Stimulated activated CD8-positive, alpha-beta memory T cell treated with anti-CD3 and anti-CD28 coated beads, Interleukin-12 subunit alpha, Interleukin-12 subunit beta, amount 100 ng/mL, for 24 hours (primary cell): ENCODE results near the gene TAF4.

ENCODE experiments used
- DNase-seq: peaks from one replicate; pipeline ENCODE4 v3.0.0-alpha.2; 2020; ENCODE audit errors: extremely low read depth

TAF4 gene

DNA sequence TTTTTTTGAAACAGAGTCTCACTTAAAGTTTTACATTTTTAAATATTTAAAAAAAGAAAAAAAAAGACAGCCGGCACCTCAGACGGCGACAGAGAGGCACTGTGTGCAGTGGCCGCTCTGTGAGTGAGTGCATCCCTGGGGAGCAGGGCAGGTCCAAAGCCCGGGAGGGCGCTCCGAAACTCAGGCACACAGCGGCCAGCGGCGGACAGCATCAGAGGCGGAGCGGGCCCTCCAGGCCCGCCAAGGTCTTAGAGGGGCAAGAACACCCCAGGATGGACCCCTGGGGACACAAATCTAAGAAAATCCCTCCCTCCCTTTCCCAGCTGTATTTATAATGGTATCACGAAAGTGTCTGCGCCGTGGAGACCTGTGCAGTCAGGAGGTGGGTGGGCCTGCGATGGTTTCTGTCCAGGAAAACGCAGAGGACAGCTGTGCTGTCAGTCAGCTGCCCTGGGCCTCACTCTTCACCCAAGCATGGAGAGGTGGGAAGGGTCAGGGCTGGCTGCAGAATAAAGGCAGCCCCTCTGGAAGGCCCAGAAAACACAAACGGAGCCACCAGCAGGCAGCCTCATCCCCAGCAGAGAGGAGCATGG, 43.8 kb downstream of the TAF4 start:
- no peak for DNase-seq

DNA sequence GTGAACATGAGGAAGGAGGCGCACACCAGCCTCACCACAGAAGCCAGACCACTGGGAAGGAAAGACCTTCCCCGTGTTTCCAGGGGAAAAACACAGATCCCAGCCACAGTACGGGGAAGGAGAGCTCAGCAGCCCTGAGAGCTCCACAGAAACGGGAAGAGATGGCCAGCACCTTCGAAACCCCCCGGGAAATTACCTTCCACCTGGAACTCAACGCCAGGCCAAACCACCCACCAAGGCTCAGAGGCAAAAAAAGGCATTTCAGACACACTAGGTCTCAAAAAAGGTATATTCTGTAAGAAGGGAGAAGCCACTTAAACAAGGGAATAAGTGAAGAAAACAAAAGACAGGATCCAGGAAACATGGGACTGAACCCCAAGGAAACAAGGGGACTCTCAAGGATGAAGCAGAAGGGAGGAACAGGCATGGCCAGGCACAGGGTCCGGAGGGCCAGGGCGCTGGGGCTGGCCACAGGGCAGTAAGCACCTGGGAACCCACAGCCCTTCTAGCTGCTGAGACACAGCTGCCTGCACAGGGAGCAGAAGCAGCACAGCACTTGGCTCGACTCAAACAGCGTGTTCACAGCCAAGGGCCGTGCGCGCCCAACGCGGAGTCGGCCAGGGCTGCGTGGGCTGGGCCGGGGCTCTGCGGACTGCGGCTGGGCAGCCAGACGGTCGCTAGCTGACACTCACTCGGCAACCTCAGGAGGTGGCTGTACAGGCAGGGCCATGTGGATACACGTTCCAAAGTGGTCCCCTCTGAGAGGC, 44.6 kb downstream of the TAF4 start:
- no peak for DNase-seq

DNA sequence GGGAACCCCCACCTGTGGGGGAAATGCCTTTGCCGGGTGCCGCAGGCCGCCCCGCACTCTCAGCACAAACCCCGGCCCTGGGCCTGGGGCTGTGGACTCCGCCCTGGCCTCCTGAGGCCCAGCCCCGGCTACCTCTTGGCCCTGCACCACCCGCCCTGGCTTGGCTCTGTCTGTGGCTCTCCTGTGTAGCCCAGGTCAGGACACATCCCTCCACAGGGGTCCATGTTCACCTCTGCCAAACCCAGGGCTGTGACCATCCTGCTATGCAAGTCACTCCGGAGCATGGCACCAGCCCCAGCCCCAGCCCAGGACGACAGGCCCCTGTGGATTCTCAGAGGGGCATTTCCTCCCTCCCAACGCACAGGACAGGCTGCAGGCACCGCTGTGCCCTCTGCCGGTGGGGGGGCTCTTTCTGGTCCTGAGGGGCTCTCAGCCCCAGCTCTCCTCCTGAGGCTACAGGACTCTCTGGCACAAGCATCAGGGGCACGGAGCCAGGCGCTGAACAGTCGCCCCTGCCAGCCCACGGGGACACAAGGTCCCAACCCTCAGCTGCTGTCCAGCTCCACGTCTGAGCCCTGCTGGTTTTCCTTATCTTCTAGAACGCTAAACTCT, 45.7 kb downstream of the TAF4 start:
- DNase-seq = no peak

DNA sequence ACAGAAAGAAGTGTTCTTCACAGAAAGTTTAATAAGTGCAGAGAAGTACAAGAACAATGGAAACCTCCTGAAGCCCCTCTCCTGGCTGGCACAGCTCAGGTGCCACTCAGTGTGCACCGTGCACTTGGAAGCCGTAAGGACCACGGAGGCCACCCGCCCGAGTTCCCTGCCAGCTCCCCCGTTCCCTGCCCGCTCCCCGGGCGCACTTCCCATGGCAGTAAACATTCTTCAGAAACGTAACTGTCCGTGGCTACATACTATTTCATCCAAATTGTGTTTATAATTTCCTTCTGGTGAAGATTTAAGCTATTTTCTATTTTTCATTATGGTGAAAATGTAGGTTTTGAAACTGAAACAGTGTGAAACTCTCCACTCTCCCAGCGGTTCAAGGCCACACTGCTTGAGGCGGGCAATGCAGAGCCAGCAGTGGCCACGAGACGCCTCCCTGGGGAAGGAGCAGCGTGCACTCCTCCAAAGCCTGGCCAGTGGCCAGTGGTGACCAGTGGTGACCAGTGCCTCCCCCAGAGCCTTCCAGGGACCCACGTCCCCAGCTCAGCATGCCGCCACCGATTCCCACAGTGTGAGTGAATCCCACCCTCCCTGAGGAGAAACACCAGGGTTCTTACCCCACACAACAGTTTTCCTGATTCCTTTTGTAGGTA, 46.4 kb downstream of the TAF4 start:
- no peak for DNase-seq

DNA sequence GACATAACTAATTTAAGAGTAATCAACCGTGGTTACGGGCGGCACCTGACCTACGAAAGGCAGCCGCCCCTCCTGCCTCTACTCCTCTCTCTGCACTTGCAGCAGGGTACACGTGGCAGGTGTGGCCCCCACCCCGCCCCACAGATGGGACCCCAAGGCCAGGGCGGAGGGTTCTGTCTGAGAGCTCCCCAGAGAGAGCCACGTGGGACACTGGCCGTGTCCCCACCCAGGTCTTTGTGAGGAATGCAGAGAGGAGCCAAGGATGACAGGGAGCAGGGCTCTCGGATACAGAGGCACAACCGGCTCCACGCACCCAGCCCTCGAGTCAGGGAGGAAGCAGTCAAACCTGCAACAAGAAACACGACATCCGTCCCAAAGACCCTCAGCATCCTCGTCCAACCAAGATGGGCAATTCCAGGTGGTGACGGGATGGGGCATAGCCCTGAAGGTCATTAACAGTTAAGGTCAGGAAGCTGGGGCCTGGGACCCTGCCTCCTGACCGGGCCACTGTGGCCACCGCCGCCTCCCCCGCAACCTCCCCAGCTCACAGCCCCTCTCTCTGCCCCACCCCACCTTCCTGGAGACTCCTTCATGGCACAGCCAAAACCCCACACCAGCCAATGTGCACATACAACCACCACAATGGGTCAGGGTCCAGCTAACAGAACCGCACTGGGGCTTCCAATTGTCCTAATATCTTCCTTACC, 47.1 kb downstream of the TAF4 start:
- no peak for DNase-seq

DNA sequence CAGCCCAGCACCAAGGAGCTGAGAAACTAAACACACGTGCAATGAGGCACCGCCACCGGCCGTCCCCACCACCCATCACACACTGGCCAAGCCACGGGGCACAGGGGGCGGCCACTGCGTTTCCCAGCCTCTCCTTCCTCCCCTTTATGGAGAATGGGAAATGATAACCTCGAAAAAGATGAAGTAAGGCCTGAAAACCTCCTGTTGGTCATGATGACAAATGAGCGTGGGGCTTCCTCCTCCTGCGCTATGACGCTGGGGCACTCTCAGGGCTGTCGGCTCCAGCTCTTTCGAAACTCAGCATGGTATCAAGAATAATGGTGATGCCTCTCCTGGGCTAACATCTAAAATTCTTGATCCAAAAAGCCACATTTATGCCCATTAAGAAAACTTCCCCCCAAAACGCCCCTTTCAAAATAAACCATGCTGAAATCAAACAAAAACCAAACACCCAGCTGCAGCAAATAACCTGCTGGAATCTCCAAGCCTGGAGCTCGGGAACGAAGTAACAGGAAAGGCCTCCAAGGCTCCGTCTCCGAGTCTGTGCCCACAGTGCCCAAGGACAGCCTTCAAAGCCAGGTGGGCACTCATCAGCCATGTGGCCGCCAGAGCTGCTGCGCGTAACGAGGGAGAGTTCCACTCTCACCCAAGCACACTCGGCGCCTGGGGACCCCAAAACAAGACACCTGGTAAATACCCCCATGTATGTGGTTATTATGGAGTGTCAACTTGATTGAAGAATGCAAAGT, 50.0 kb downstream of the TAF4 start:
- no peak for DNase-seq

DNA sequence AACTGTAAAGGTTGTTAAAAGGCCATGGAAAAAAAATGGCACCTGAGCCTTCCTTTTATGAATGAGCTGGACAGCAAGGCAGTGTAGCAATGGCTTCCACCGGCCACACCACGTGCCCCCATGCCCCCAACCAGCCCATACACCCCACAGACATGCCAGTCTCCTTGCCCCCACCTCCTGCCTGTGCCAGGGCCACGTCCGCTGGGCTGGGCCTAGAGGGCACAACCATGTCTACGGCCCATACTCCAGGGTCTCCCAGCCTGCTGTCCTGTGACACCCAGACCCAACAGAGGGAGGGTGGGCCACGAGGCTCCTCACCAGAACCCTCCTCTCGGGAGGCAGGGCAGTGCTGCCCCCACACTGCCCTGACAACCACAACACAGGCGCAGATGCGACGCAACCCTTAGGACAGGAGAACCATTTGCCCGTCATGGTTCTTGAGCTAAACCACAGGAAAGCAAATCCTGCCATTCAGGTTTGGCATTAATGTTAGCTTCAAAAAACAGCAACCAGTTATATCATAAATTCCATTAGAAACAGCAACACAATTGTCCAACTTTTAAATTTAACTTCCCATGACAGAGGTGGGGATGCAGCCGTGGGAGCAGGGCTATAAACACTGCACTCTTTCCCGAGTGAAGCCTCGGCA, 50.7 kb downstream of the TAF4 start:
- DNase-seq = no peak

DNA sequence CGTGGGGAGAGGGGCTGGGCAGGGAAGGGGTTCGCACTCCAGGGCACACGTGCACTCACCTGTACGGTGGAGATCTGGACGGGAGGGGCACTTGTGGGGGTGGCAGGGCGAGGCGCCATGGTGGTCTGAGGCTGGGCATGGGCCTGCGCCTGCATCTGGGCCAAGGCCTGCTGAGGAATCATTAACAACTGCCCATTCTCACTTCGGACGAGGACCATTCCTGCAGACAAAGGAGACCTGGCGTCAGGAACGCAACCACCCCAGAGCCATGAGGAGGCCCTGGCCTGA, 51.2 kb downstream of the TAF4 start:
- DNase-seq = no peak

DNA sequence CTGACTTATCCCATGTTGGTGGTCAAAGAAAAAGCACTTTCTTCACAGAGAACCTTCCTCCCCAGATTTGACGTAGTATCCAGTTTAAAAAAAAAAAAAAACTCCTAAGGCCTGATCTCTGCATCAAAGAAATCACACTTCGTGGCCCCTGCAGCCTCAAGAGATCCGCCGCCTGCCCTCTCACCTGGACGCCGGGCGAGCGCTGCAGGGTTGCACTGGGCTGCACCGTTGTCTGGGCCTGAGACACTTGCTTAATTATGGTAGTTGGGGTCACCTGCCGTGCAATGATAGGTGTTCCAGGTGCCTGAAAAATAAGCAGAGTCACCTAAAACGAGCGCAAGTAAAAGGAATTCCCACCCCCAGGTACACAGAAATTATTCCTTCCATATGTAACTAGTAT, 53.0 kb downstream of the TAF4 start:
- no peak for DNase-seq

DNA sequence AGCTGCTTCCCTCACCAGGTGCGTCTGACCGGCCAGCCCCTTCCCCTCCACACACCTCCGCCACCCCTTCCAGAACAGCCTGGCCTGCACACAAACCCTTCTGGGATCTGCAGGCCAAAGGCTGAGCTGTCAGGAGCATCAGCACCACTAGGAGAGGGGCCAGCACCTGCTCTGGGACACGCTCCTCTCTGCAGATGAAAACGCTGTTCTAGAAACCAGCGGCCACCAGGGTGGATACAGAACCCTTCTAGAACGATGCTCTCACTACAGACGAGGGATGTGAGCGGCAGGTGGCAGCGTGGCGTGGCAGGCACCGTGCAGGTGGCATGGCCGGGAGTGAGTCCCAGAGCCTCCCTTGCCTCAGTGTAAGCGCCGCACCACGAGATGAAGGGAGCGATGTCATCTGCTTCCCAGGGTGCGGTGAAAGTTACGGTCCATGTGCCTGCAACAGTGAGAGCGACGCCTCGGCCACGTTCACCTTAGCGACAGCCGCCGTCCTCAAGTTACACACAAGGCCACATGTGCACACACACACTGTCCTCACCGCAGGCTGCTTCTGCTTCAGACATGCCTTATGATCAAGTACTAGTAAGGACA, 53.6 kb downstream of the TAF4 start:
- DNase-seq = no peak

DNA sequence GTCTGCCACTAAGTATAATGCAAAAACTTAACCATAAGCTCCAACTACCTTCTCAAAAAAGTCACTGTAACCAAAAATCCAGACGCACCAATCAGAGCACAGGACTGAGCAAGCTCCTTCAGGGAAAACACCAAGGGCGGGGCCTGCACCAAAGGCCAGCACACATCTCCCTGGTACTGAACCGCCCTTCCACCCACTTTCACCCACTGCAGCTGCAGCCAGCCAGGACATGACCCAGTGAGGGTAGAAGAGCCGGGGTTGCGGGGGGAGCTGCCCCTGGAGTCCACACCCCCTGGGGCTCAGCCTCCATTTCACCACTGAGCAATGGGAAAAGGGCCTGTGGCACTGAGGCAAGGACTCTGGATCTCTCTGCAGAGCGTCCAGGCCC, 54.3 kb downstream of the TAF4 start:
- no peak for DNase-seq

DNA sequence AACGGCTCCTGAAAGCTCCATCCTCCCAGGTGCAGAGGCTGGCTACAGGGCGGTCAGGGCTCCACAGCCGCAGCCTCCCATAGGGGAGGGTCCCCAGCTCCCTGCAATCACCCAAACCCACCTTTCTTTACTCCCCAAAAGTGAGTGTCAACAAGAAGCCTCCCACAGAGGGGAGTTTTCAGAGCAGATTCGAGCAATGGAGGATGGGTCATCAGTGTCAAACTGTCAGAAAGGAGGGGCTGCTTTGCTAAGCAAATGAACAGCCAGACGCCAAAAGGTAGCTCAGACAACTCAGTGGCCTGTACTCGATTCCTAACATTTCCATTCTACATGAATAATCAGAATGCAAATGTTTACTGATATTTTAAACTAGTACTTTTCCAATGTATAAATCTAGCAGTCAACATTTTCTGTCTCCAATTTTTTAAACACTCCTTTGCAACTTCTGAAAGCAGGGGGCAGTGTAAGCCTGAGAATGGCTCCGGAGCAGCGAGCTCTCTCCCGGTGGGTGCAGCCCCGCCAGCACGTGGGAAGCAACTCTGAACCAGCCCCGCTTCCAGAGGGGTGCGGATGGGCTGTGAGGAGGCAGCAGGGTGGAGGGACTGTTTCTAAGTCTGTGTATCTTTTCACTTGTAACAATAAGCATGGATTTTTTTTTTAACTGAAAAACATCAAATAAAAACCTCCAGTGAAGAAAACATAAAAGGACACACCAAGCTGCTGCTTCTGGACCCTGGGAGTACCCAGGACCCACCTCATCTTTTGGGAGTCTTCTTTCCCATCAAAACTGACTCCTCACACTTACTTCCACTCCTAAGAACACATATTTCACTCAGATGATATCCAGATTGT, 54.9 kb downstream of the TAF4 start:
- no peak for DNase-seq

DNA sequence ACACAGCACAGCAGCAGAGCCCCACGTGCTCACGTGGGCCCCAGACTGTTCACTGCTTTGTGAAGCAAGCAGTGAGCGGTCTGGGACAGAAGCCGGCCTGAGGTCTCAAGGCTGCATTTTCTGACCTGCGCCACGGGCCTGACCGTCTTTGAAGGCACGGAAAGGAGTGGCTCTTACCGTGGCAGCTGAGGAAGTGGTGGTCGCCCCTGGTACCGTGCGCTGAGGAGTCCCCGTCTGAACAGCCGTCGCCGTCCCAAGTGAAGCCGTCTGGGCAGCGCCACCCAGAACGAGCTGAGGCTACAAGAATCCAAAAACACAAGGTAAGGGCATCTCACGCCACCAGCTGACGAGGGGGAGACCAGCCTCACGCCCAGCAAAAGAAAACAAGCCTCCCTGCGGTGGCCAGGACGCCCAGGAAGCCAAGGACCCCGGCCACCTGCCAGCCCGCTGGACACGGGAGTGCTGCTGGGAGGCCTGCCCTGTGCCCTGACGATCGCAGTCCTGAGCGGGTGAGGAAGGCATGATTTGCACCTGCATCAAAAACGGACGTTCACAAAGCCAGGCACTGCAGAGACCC, 55.7 kb downstream of the TAF4 start:
- no peak for DNase-seq

DNA sequence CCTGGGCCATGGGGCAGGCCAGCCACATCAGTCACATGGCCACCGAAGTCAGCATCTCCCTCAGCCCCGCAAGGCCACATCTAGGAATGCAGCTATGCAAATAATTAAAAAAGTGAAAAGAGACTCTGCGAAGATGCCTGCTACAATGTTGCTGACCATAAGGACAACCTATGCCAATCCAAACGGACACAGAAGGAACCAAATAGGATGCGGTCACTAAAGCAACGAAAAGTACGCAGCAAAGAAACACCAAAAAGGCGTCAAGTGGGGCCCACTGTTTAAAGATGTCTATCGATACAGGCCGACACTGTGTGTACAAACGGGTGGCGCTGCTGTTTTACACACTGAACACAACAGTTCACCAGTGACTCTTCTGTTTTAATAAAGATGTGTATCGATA, 56.4 kb downstream of the TAF4 start:
- no peak for DNase-seq

DNA sequence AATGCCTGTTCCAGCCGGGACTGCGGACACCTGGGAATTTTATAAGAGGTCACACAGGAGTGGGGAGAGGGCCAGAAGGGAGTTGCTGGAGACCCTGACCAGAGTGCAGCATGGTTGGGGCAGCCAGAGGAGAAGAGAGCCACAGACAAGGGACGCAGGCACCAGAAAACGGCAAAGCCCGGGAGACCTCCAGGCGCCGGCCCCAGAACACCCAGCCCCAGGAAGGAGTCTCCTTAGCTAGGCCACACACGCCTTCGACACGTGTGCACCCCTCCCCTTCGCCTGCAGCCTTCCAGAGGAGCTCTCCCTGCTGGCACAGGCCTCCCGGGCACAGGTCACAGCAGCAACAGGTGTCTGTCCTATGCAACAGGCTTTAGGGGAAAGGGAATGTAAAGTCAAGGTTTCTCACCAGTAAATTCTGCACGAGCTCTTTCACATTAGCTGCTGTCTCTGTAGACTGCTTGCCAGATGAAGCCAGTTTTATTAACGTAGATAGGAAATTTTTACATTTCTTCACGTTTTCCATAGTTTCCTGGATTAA, 57.0 kb downstream of the TAF4 start:
- no peak for DNase-seq

DNA sequence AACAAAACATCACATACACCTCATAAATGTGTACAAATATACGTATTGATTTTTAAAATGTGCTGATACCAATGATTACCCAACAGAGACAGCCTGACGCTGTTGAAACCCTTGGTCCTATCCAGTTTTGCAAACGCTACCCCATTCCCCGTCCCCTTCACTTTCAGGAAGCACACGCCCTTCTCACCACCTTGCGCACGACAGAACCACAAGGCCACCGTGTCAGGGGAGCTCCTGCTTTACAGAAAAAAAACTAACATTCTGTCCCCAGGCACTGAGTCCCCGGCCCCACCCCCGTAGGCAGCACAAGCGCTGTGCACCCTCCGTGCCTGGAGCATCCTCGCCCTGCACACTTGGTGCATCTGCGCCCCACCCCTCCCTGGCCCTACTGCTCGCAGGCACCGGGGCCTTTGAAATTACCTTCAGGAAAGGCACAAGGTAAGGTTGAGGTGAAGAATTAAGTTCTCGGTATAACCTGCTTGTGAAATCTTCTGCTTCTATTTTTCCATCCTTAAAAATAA, 58.5 kb downstream of the TAF4 start:
- DNase-seq = no peak

DNA sequence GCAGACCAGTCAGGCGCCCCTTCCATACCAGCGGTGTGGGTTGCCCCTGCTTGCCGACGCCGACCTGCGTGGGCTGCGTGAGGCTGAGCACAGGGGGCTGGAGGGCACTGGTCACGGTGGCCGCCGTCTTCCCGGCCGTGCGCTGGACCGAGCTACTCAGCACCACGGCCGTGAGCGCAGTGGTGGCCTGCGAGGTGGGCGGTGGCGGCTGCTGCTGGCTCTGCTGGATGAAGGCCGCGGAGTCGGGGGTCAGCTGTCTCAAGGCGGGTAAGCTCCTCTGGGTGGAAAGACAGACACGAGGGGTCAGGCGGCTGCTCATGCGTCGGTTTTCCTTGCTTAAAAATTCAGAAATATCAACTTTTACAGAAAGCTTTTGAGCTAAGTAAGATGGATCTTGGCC, 59.2 kb downstream of the TAF4 start:
- no peak for DNase-seq

DNA sequence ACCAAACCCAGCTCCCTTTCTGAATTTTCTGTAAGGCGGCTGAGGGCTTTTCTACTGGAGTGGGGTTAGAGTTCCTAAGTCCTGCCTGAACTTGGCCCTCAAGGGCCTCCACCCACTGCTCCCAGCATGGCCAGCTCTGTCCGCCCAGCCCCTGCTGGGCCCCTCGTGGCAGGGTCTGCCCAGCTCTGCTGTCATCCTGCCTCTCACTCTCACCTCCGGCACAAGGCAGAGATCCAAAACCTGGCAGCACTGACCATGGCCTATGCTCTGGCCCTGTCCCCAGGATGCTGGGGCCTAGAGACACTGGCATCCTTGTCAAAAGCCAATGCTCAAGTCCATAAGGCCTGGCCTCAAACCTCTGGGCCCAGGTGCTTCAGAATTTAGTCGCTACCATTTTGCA, 61.1 kb downstream of the TAF4 start:
- DNase-seq = no peak
